ENCODE data around the gene HDGF. TPM values are rescaled to one million over a fixed set of nuclear protein-coding genes. Genes with fewer than 3 reads are reported as not detected.

The HDGF gene
- total and polyA plus RNA-seq, 2 of the 8 experiments (the other 6 are each of a cell fraction or from before 2014, with no cell fraction given) = 145 to 391 TPM

DNA sequence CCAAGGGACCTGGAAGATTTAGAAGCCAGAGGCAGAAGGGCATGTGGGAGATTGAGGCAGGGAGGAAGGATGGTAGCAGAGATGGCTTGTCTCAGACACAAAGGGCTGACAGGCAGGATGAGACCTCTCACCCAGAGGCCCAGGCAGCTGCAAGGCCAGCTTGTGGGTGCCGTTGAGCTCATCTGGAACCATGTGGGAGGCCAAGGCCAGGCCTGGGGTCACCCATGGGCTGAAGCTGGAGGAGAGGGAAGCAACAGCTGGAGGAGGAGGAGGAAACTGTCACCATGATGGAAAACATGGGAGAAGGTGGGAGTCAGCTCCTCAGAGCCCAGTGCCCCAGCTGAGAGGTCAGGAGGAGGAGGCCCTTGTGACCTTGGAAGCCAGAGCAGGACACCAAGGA lies 52.5 kb downstream of the HDGF start:
- DNase-seq (ENCODE audit: low read depth in 1 of 2, low spot score in 2 of 2) (no peak), FAIRE-seq (no peak)
- Histone ChIP-seq H3K4me3 (ENCODE audit: extremely low read depth in 1 of 4, insufficient read depth in 2 of 4, low read depth in 3 of 4, low read length in 4 of 4) (no peak overlapping the region), H2AFZ (ENCODE audit: low read length) (no peak overlapping the region), H2BK20ac (ENCODE audit: low read length) (no peak overlapping the region), H4K8ac (ENCODE audit: extremely low read depth, insufficient read depth, low read length) (no peak overlapping the region), H3K79me1 (ENCODE audit: low read depth, low read length) (peaks cover 4% of the 10 kb centered on the region; the same call in 1 of the 2 replicates), H3K18ac (ENCODE audit: extremely low read depth, low read length) (no peak overlapping the region), H4K5ac (ENCODE audit: insufficient read length, low read depth, low read length) (no peak overlapping the region), H2BK12ac (ENCODE audit: low read depth, low read length) (no peak overlapping the region), H3K36me3 (ENCODE audit: control insufficient read depth in 2 of 4, insufficient read depth in 4 of 4, low read length in 3 of 4) (peaks cover 14 to 44% (median 26%) of the 10 kb centered on the region in 4 experiments), H3K27ac (ENCODE audit: low read depth, low read length) (no peak overlapping the region), H2BK120ac (replicated peaks; ENCODE audit: low read depth, low read length) (no peak overlapping the region), H3K9ac (replicated peaks in 1 of 4; ENCODE audit: extremely low read depth in 1 of 4, low read depth in 3 of 4, low read length in 3 of 4) (no peak overlapping the region), H2AK5ac (ENCODE audit: low read depth, low read length) (no peak overlapping the region), H2BK5ac (ENCODE audit: low read depth, low read length) (no peak overlapping the region), H3K56ac (replicated peaks; ENCODE audit: insufficient read length, low read depth, low read length) (no peak overlapping the region), H4K20me1 (replicated peaks in 1 of 2; ENCODE audit: control insufficient read depth in 1 of 2, insufficient read depth in 2 of 2, low read length in 2 of 2) (peaks cover 6 to 12% of the 10 kb centered on the region in 2 experiments), H3K23me2 (ENCODE audit: low read depth, low read length) (peaks cover 3% of the 10 kb centered on the region; the same call in 1 of the 2 replicates), H3K79me2 (ENCODE audit: control insufficient read depth in 1 of 2, insufficient read depth in 2 of 2, low read length in 2 of 2) (peaks cover 5 to 14% of the 10 kb centered on the region in 2 experiments; a peak in 2 of 4 replicates), H4K91ac (replicated peaks; ENCODE audit: insufficient read length, low read length) (no peak overlapping the region), H2BK15ac (ENCODE audit: low read length) (no peak overlapping the region), H3K23ac (ENCODE audit: insufficient read length) (no peak overlapping the region), H3K4me1 (replicated peaks in 1 of 4; ENCODE audit: control insufficient read depth in 3 of 4, insufficient read depth in 4 of 4, low read length in 3 of 4) (peaks cover 13 to 18% (median 16%) of the 10 kb centered on the region in 4 experiments), H3K14ac (ENCODE audit: insufficient read length) (no peak overlapping the region), H3K9me3 (ENCODE audit: insufficient read depth in 2 of 2, low read depth in 1 of 2, low read length in 1 of 2) (no peaks in the 10 kb centered on the region), H3K27me3 (replicated peaks in 1 of 4; ENCODE audit: control insufficient read depth in 3 of 4, extremely low read depth in 1 of 4, insufficient read depth in 3 of 4, low read length in 3 of 4) (peaks cover 0 to 6% (median 1%) of the 10 kb centered on the region in 4 experiments; a peak in 4 of 7 replicates), H3K4ac (replicated peaks; ENCODE audit: insufficient read length, low read depth, low read length) (no peak overlapping the region), H3K4me2 (ENCODE audit: insufficient read depth in 1 of 2, low read depth in 2 of 2, low read length in 2 of 2) (no peak overlapping the region)
- WGBS, 2 experiments (ENCODE audit: extremely low coverage in 1 of 2, insufficient coverage in 1 of 2, insufficient read length in 1 of 2, insufficient replicate concordance in 2 of 2, low coverage in 1 of 2, low lambda C conversion rate in 2 of 2, missing lambda C conversion rate in 1 of 2) = 94% methylated on average over 1 of the region's 1 CpG; no CpG with 5 or more reads in 1 of the 2 experiments
- POLR2A ChIA-PET (ENCODE audit: partially characterized antibody) = interaction anchor here (1.0 to 13.9 kb wide), 6 partner anchors 9 to 106 kb away, joined by 3 to 530 read pairs (median 3); partner anchors contain the start of genes CRABP2, HDGF, ISG20L2 and METTL25B
- CTCF ChIA-PET (ENCODE audit: partially characterized antibody) = interaction anchor here (0.6 to 66.0 kb wide), 3 partner anchors 6 to 75 kb away, joined by 4 to 4284 read pairs (median 4284); partner anchors contain the start of genes CRABP2, ISG20L2, METTL25B and NES
- TF ChIP-seq EZH2 (IDR thresholded peaks at IDR 0.05; ENCODE audit: low read depth, low read length, severe bottlenecking) (no peak), JUND (IDR thresholded peaks at IDR 0.05; ENCODE audit: low read length) (no peak), POLR2AphosphoS5 (IDR thresholded peaks at IDR 0.05; ENCODE audit: low read depth, low read length) (no peak; the same call in 1 of the 2 replicates), CEBPB (IDR thresholded peaks at IDR 0.05; ENCODE audit: low read depth, low read length) (no peak), ASH2L (IDR thresholded peaks at IDR 0.05; ENCODE audit: low read length) (no peak), SUZ12 (IDR thresholded peaks at IDR 0.05; ENCODE audit: low read length) (no peak), CHD1 (IDR thresholded peaks at IDR 0.05; ENCODE audit: low read depth, low read length) (no peak), ATF3 (IDR thresholded peaks at IDR 0.05; ENCODE audit: insufficient read depth, low read depth, low read length) (no peak), RNF2 (IDR thresholded peaks at IDR 0.05; ENCODE audit: borderline replicate concordance, low read depth, low read length, missing control alignments, poor library complexity, severe bottlenecking) (no peak), TBP (IDR thresholded peaks at IDR 0.05; ENCODE audit: low read depth, low read length) (no peak), TCF12 (IDR thresholded peaks at IDR 0.05; ENCODE audit: low read depth, low read length) (no peak), CREB1 (IDR thresholded peaks at IDR 0.05) (no peak)
- TF ChIP-seq, protein P1, sequence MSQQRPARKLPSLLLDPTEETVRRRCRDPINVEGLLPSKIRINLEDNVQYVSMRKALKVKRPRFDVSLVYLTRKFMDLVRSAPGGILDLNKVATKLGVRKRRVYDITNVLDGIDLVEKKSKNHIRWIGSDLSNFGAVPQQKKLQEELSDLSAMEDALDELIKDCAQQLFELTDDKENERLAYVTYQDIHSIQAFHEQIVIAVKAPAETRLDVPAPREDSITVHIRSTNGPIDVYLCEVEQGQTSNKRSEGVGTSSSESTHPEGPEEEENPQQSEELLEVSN (IDR thresholded peaks at IDR 0.05) = no peak

Measured in H1 (cell line).